ENCODE results near the gene PALM3.

Gene PALM3

GRCh38 chr19:14063105-14063504, 1.2 kb upstream of the PALM3 start:
- Histone ChIP-seq H3K23ac (ENCODE audit: low read length) (no peak overlapping the region), H4K5ac (ENCODE audit: low read length) (no peak overlapping the region), H4K8ac (ENCODE audit: low read depth, low read length) (no peak overlapping the region), H2BK120ac (ENCODE audit: low read depth, low read length) (no peak overlapping the region), H3K36me3 (ENCODE audit: control insufficient read depth, insufficient read depth, low read length) (no peaks in the 10 kb centered on the region), H2AK5ac (ENCODE audit: low read length) (no peak overlapping the region), H3K18ac (ENCODE audit: low read length) (no peak overlapping the region), H3K27me3 (ENCODE audit: insufficient read depth, low read length, poor library complexity) (peaks cover 2% of the 10 kb centered on the region), H3K4me1 (ENCODE audit: control insufficient read depth, low read depth, low read length) (peaks cover under 1% of the 10 kb centered on the region), H3K79me1 (ENCODE audit: low read length) (no peaks in the 10 kb centered on the region), H3K4me2 (ENCODE audit: low read length) (no peak overlapping the region), H2BK5ac (ENCODE audit: low read length) (no peak overlapping the region), H3K4ac (ENCODE audit: low read depth, low read length) (no peak overlapping the region), H3K4me3 (ENCODE audit: low read length) (no peak overlapping the region), H3K79me2 (ENCODE audit: control insufficient read depth, insufficient read depth, low read length) (no peaks in the 10 kb centered on the region), H2BK15ac (replicated peaks; ENCODE audit: low read depth) (no peak overlapping the region), H3K56ac (ENCODE audit: low read length) (no peak overlapping the region), H3K27ac (ENCODE audit: low read depth, low read length) (no peak overlapping the region), H3K9ac (ENCODE audit: low read length) (no peak overlapping the region)
- no CpG with 5 or more reads among the region's 7 CpGs for WGBS (ENCODE audit: extremely low coverage, insufficient coverage, low lambda C conversion rate)
- no peak for DNase-seq

- no peak overlapping the region for H3K23ac ChIP-seq (ENCODE audit: low read length)
- no peak overlapping the region for H3K4me3 ChIP-seq (ENCODE audit: low read length)
- H2BK120ac ChIP-seq (ENCODE audit: low read depth, low read length): no peak overlapping the region
- no peak overlapping the region for H4K8ac ChIP-seq (ENCODE audit: low read depth, low read length)
- H3K4me1 ChIP-seq (ENCODE audit: control insufficient read depth, low read depth, low read length): peaks cover 2% of the 10 kb centered on the region
- H3K4me2 ChIP-seq (ENCODE audit: low read length): no peak overlapping the region
- no peak overlapping the region for H3K4ac ChIP-seq (ENCODE audit: low read depth, low read length)
- no peaks in the 10 kb centered on the region for H3K79me2 ChIP-seq (ENCODE audit: control insufficient read depth, insufficient read depth, low read length)
- no peaks in the 10 kb centered on the region for H3K79me1 ChIP-seq (ENCODE audit: low read length)
- H3K27ac ChIP-seq (ENCODE audit: low read depth, low read length): no peak overlapping the region
- H3K27me3 ChIP-seq (ENCODE audit: insufficient read depth, low read length, poor library complexity): peaks cover 2% of the 10 kb centered on the region
- no CpG with 5 or more reads among the region's 5 CpGs for WGBS (ENCODE audit: extremely low coverage, insufficient coverage, low lambda C conversion rate)
- no peaks in the 10 kb centered on the region for H3K36me3 ChIP-seq (ENCODE audit: control insufficient read depth, insufficient read depth, low read length)
- H4K5ac ChIP-seq (ENCODE audit: low read length): no peak overlapping the region
- H2AK5ac ChIP-seq (ENCODE audit: low read length): no peak overlapping the region
- H3K18ac ChIP-seq (ENCODE audit: low read length): no peak overlapping the region
- H3K9ac ChIP-seq (ENCODE audit: low read length): no peak overlapping the region
- H3K56ac ChIP-seq (ENCODE audit: low read length): no peak overlapping the region
- no peak for DNase-seq
- no peak overlapping the region for H2BK5ac ChIP-seq (ENCODE audit: low read length)
- no peak overlapping the region for H2BK15ac ChIP-seq (replicated peaks; ENCODE audit: low read depth)
Measured at GRCh38 chr19:14062558-14062855, 631 bp upstream of the PALM3 start.

GRCh38 chr19:14061081-14061749, 661 bp downstream of the PALM3 start:
- Histone ChIP-seq H3K4me3 (ENCODE audit: low read length) (no peak overlapping the region), H3K23ac (ENCODE audit: low read length) (no peak overlapping the region), H3K27me3 (ENCODE audit: insufficient read depth, low read length, poor library complexity) (peaks cover 2% of the 10 kb centered on the region), H4K8ac (ENCODE audit: low read depth, low read length) (no peak overlapping the region), H3K79me2 (ENCODE audit: control insufficient read depth, insufficient read depth, low read length) (no peaks in the 10 kb centered on the region), H3K27ac (ENCODE audit: low read depth, low read length) (no peak overlapping the region), H4K5ac (ENCODE audit: low read length) (no peak overlapping the region), H3K79me1 (ENCODE audit: low read length) (no peaks in the 10 kb centered on the region), H2BK5ac (ENCODE audit: low read length) (no peak overlapping the region), H3K9ac (ENCODE audit: low read length) (no peak overlapping the region), H3K18ac (ENCODE audit: low read length) (no peak overlapping the region), H2BK120ac (ENCODE audit: low read depth, low read length) (no peak overlapping the region), H3K4me1 (ENCODE audit: control insufficient read depth, low read depth, low read length) (peaks cover 2% of the 10 kb centered on the region), H2AK5ac (ENCODE audit: low read length) (no peak overlapping the region), H3K4ac (ENCODE audit: low read depth, low read length) (no peak overlapping the region), H3K36me3 (ENCODE audit: control insufficient read depth, insufficient read depth, low read length) (no peaks in the 10 kb centered on the region), H3K4me2 (ENCODE audit: low read length) (no peak overlapping the region), H2BK15ac (replicated peaks; ENCODE audit: low read depth) (no peak overlapping the region), H3K56ac (ENCODE audit: low read length) (no peak overlapping the region)
- WGBS (ENCODE audit: extremely low coverage, insufficient coverage, low lambda C conversion rate): no CpG with 5 or more reads among the region's 9 CpGs
- DNase-seq: no peak

- Histone ChIP-seq H3K4me2 (ENCODE audit: low read length) (no peak overlapping the region), H3K9ac (ENCODE audit: low read length) (no peak overlapping the region), H3K18ac (ENCODE audit: low read length) (no peak overlapping the region), H3K27me3 (ENCODE audit: insufficient read depth, low read length, poor library complexity) (peaks cover 2% of the 10 kb centered on the region), H4K8ac (ENCODE audit: low read depth, low read length) (no peak overlapping the region), H3K4ac (ENCODE audit: low read depth, low read length) (no peak overlapping the region), H2BK15ac (replicated peaks; ENCODE audit: low read depth) (no peak overlapping the region), H3K23ac (ENCODE audit: low read length) (no peak overlapping the region), H2AK5ac (ENCODE audit: low read length) (no peak overlapping the region), H3K79me2 (ENCODE audit: control insufficient read depth, insufficient read depth, low read length) (no peaks in the 10 kb centered on the region), H3K27ac (ENCODE audit: low read depth, low read length) (no peak overlapping the region), H3K56ac (ENCODE audit: low read length) (no peak overlapping the region), H4K5ac (ENCODE audit: low read length) (no peak overlapping the region), H2BK120ac (ENCODE audit: low read depth, low read length) (no peak overlapping the region), H3K79me1 (ENCODE audit: low read length) (no peaks in the 10 kb centered on the region), H3K4me1 (ENCODE audit: control insufficient read depth, low read depth, low read length) (peaks cover 2% of the 10 kb centered on the region), H3K36me3 (ENCODE audit: control insufficient read depth, insufficient read depth, low read length) (no peaks in the 10 kb centered on the region), H2BK5ac (ENCODE audit: low read length) (no peak overlapping the region), H3K4me3 (ENCODE audit: low read length) (no peak overlapping the region)
- DNase-seq: no peak
- WGBS (ENCODE audit: extremely low coverage, insufficient coverage, low lambda C conversion rate): no CpG with 5 or more reads among the region's 8 CpGs
Measured at GRCh38 chr19:14059652-14060155, 2.2 kb downstream of the PALM3 start.

DNA sequence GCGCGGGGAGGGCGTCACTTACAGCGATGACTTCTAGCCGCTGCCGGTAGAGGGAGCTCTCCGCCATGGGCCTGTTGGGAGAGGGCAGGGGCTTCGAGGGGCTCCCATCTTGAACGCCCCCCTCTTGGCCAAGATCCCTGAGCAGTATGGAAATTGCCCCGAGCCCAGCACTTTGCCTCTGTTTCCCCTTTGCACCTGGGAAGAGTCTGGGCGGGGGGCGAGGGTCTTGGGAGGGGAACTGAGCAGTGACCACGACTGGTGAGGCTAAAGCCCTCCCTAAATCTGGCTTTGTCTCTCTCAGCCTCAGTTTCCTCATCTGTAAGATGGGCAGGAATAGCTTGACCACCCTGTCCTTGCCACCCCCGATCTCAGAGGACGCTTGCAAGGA, 2.8 kb downstream of the PALM3 start:
- peaks cover 2% of the 10 kb centered on the region for H3K4me1 ChIP-seq (ENCODE audit: control insufficient read depth, low read depth, low read length)
- no peak for DNase-seq
- H3K79me2 ChIP-seq (ENCODE audit: control insufficient read depth, insufficient read depth, low read length): no peaks in the 10 kb centered on the region

More for the DNA sequence above, 2.8 kb downstream of the PALM3 start:
- no peak overlapping the region for H3K23ac ChIP-seq (ENCODE audit: low read length)
- H3K36me3 ChIP-seq (ENCODE audit: control insufficient read depth, insufficient read depth, low read length): no peaks in the 10 kb centered on the region
- H4K8ac ChIP-seq (ENCODE audit: low read depth, low read length): no peak overlapping the region
- no peak overlapping the region for H3K9ac ChIP-seq (ENCODE audit: low read length)
- no peak overlapping the region for H3K56ac ChIP-seq (ENCODE audit: low read length)
- no peak overlapping the region for H2BK5ac ChIP-seq (ENCODE audit: low read length)
- H3K27me3 ChIP-seq (ENCODE audit: insufficient read depth, low read length, poor library complexity): peaks cover 2% of the 10 kb centered on the region
- H3K27ac ChIP-seq (ENCODE audit: low read depth, low read length): no peak overlapping the region
- no peak overlapping the region for H2BK15ac ChIP-seq (replicated peaks; ENCODE audit: low read depth)
- no peaks in the 10 kb centered on the region for H3K79me1 ChIP-seq (ENCODE audit: low read length)
- H4K5ac ChIP-seq (ENCODE audit: low read length): no peak overlapping the region
- H3K18ac ChIP-seq (ENCODE audit: low read length): no peak overlapping the region
- H3K4me3 ChIP-seq (ENCODE audit: low read length): no peak overlapping the region
- no peak overlapping the region for H2AK5ac ChIP-seq (ENCODE audit: low read length)
- no peak overlapping the region for H2BK120ac ChIP-seq (ENCODE audit: low read depth, low read length)
- H3K4ac ChIP-seq (ENCODE audit: low read depth, low read length): no peak overlapping the region
- no CpG with 5 or more reads among the region's 15 CpGs for WGBS (ENCODE audit: extremely low coverage, insufficient coverage, low lambda C conversion rate)
- no peak overlapping the region for H3K4me2 ChIP-seq (ENCODE audit: low read length)
